ENCODE results near the gene CCDC63.

CCDC63 gene

GRCh38 chr12:110888256-110888991, 41.6 kb downstream of the CCDC63 start:
- no peak for DNase-seq

GRCh38 chr12:110889361-110889760, 42.6 kb downstream of the CCDC63 start:
- no peak for DNase-seq

- no peak for DNase-seq
Measured at GRCh38 chr12:110893956-110894355, 47.2 kb downstream of the CCDC63 start.

- DNase-seq = no peak
Measured at GRCh38 chr12:110896559-110896958, 49.8 kb downstream of the CCDC63 start.

GRCh38 chr12:110901401-110901800, 54.6 kb downstream of the CCDC63 start:
- DNase-seq = no peak

GRCh38 chr12:110903511-110903910, 56.7 kb downstream of the CCDC63 start:
- no peak for DNase-seq

- peak; percentile 62 for DNase-seq
Measured at GRCh38 chr12:110906083-110906482, 59.3 kb downstream of the CCDC63 start.

- DNase-seq = no peak
Measured at GRCh38 chr12:110906516-110906915, 59.7 kb downstream of the CCDC63 start.

GRCh38 chr12:110906985-110907384, 60.2 kb downstream of the CCDC63 start:
- DNase-seq = no peak

- no peak for DNase-seq
Measured at GRCh38 chr12:110907583-110907982, 60.8 kb downstream of the CCDC63 start.

- DNase-seq = no peak
Measured at GRCh38 chr12:110908377-110909152, 61.8 kb downstream of the CCDC63 start.

GRCh38 chr12:110912263-110912662, 65.5 kb downstream of the CCDC63 start:
- no peak for DNase-seq

- DNase-seq = peak; percentile 5
Measured at GRCh38 chr12:110913119-110914056, 66.6 kb downstream of the CCDC63 start.

- no peak for DNase-seq
Measured at GRCh38 chr12:110916295-110916875, 69.6 kb downstream of the CCDC63 start.

- DNase-seq = no peak
Measured at GRCh38 chr12:110917467-110917866, 70.7 kb downstream of the CCDC63 start.

GRCh38 chr12:110917961-110918360, 71.2 kb downstream of the CCDC63 start:
- no peak for DNase-seq

- no peak for DNase-seq
Measured at GRCh38 chr12:110919720-110920119, 72.9 kb downstream of the CCDC63 start.

- no peak for DNase-seq
Measured at GRCh38 chr12:110920324-110920910, 73.6 kb downstream of the CCDC63 start, which contains the start of gene MYL2. TSS of gene MYL2 (minus strand) at chr12:110920579. CDS start at chr12:110920529, 50 bp downstream.

GRCh38 chr12:110921262-110921661, 74.5 kb downstream of the CCDC63 start:
- DNase-seq = no peak

- no peak for DNase-seq
Measured at GRCh38 chr12:110922652-110923051, 75.9 kb downstream of the CCDC63 start.

- DNase-seq = no peak
Measured at GRCh38 chr12:110923192-110923591, 76.4 kb downstream of the CCDC63 start.

- no peak for DNase-seq
Measured at GRCh38 chr12:110923692-110924334, 77.0 kb downstream of the CCDC63 start.
